GM10266 (cell line): ENCODE data around the gene IRF2.

Experiments used
- DNase-seq: peaks from one replicate; pipeline ENCODE4 v3.0.0; 2012; ENCODE audit errors: extremely low spot score
- TF ChIP-seq, protein P1 (sequence below): IDR thresholded peaks from 2 replicates; pipeline ENCODE4 v1.5.1; 2012; ENCODE audit warnings: mild to moderate bottlenecking, low read depth; ENCODE audit not compliant: control insufficient read depth, insufficient read depth; ENCODE audit errors: missing control alignments

The IRF2 gene

DNA sequence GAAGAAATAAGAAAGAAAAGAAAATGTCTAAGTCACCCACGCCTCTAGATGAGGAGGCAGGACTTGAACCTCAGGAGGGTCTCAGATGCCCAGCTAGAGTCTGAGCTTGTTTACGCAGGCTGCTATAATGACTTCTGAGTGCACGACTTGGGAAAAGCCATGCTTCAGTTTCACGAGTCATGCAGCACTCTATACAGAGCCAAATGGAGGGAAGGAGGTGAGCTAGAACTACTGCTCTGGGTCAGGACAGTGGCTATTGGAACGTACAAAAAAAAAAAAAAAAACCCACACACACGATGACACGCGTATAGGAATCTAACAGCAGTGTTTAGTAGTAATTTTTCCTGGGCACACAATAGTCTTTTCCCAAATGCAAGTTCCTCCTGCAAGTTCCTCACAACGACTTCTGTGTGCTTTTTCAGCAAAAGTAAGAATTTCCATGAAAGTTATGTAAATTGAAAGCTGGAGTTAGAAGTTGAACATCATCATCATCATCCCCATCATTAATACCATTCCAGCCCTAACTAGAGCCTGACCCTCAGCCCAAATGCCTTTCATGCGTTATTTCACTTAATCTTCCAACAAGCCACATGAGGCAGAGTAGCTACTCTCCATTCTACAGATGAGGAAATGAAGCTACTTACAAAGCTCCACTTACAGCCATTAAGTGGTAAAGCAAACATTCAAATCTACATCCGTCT lies 36.6 kb downstream of the IRF2 start:
- peak; percentile 29 for DNase-seq
- TF ChIP-seq, protein P1, sequence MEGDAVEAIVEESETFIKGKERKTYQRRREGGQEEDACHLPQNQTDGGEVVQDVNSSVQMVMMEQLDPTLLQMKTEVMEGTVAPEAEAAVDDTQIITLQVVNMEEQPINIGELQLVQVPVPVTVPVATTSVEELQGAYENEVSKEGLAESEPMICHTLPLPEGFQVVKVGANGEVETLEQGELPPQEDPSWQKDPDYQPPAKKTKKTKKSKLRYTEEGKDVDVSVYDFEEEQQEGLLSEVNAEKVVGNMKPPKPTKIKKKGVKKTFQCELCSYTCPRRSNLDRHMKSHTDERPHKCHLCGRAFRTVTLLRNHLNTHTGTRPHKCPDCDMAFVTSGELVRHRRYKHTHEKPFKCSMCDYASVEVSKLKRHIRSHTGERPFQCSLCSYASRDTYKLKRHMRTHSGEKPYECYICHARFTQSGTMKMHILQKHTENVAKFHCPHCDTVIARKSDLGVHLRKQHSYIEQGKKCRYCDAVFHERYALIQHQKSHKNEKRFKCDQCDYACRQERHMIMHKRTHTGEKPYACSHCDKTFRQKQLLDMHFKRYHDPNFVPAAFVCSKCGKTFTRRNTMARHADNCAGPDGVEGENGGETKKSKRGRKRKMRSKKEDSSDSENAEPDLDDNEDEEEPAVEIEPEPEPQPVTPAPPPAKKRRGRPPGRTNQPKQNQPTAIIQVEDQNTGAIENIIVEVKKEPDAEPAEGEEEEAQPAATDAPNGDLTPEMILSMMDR = no peak

DNA sequence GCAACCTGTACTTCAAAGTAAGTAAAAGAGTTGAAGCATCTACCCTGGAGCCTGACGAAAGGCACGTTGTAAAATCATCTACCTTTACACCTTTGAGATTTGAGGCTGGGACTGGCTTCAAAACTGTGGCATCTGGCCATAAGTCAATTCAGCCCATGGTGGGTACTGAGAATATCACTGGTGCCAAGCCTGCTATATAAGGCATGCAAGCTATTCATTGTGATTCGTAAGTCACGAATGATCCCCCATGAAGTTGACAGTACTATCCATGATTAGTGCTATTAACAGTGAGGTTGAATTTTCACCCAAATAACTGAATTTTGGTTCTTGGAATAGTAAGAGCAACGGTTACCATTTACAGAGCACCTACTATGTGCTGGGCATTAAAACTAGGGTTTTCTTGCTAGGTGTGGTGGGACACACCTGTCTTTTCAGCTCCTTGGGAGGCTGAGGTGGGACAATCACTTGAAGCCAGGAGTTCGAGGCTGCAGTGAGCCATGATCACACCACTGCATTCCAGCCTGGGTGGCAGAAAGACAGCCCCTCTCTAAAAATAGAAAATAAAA lies 39.8 kb downstream of the IRF2 start:
- TF ChIP-seq, protein P1 = no peak
- no peak for DNase-seq

DNA sequence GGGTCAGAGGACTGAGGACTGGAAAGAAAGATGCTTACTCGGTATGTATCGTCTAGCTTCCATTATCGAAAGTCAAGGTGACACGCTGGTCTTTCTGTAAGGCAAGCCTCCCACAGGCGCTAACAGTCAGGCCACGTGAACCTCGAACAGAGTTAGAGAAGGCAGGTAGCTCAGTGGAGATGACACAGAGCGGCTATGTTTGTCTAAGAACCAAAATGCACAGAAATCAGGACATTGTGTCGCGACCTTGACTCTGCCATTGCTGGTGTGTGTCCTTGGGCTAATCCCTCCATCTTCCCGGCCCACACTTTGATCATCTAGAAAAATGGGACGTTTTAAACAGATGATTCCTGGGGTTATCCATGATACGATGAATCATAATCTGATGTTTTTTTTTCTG lies 40.3 kb downstream of the IRF2 start:
- TF ChIP-seq, protein P1 = no peak
- no peak for DNase-seq

DNA sequence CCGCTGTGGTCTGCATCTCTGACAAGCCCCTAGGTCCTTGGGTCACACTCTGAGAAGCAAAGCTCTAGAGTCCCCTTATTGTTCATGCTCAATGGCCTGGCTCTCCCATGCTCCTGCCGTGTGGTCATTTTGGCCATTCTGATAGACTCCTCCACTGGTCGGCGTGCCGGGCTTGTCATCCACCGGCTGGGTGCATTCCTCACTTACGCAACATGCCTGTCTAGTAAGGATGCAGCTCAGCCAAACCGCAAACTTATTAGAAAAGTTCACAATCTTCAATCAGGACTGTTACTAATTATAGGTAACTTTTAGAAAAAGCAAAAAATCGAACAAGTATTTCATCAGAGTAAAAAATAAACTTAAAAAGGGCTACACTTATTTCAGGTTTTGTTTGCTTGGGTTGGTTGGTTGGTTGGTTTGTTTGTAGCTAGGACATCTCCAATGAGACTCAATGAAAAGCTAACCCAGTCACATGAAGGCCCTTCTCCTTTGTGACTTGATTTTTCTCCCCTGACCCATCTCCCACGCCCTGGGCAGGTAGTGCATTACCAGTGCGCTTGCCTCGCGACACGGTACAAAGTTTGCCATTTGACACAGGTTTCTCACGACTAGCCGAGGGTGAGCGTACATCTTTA lies 41.0 kb downstream of the IRF2 start:
- TF ChIP-seq, protein P1 = no peak
- DNase-seq = no peak

DNA sequence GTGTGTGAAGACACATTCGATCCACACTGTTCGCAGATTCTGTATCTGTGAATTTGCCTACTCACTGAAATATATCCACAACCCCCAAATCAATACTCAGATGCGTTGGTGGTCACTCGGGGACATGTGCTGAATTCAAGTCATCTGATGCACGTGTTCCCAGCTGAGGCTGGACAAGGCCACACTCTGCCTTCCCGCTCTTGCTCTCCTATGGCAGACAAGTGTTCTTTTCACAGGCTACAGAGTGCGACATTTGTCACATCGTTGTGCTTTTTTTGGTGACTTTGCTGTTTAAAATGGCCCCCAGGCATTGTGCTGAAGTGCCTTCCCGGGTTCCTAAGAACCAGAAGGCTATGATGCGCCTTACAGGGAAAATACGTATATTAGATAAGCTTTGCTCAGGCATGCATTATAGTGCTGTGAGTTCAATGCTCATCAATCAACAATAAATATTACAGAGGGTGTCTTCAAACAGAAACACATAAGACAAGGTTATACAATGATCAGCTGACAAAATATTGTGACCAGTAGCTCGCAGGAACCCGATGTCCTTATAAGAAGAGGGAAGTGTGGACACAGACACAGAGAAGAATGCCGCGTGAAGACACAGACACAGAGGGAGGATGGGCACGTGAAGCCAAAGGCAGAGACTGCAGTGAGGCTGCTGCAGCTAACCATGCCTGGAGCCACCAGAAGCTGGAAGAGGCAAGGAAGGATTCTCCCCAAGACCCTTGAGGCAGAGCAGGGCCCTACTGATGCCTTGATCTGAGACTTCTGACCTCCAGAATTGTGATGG lies 42.0 kb downstream of the IRF2 start:
- TF ChIP-seq, protein P1 = no peak
- no peak for DNase-seq

DNA sequence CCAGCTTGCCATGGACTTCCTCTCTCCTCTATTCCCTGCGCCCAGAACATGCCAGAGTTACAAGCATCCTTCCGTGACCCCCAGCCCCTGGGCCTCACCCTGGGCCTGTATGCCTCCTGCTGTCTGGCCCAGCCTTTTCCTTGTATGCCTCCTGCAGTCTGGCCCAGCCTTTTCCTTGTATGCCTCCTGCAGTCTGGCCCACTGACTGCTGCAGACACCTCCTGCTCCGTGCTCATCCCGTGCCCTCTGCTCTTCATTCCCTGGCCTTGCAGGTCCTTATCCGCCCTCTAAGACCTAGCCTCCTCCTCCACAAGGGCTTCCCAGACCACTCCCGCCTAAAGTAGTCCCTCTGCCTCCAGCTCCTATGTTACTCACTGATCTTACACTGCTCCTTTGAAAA lies 44.2 kb downstream of the IRF2 start:
- no peak for DNase-seq
- TF ChIP-seq, protein P1 = no peak
